ENCODE data around the gene APOBEC2.

APOBEC2 gene

GRCh38 chr6:41090841-41091761, 38.1 kb downstream of the APOBEC2 start:
- no peak for DNase-seq (ENCODE audit: low spot score)

- DNase-seq (ENCODE audit: low spot score): no peak
Observed at GRCh38 chr6:41092421-41093140, 39.6 kb downstream of the APOBEC2 start.

- no peak for DNase-seq (ENCODE audit: low spot score)
Observed at GRCh38 chr6:41093729-41094128, 40.7 kb downstream of the APOBEC2 start.

- no peak for DNase-seq (ENCODE audit: low spot score)
Observed at GRCh38 chr6:41097467-41098090, 44.6 kb downstream of the APOBEC2 start.

DNA sequence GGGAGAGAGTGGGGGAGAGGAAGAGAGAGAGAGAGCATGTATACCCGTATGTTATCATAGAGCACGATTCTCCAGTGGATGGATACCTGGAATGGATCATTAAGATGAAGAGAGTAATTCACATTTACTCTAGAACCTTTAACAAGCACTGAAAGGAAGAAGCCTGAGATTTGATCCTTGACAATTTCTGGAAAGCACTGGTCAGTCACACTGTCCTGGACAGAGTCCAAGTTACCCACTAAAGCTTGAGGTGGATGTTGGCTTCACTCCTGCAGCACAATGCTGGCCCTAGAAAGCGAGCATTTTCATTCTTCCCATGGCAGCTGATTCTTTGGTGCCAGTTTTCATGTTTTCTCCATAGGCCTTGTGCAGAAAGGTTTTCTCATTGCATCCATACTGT, 45.4 kb downstream of the APOBEC2 start:
- no peak for DNase-seq (ENCODE audit: low spot score)

GRCh38 chr6:41100871-41101287, 47.9 kb downstream of the APOBEC2 start:
- DNase-seq (ENCODE audit: low spot score): no peak

DNA sequence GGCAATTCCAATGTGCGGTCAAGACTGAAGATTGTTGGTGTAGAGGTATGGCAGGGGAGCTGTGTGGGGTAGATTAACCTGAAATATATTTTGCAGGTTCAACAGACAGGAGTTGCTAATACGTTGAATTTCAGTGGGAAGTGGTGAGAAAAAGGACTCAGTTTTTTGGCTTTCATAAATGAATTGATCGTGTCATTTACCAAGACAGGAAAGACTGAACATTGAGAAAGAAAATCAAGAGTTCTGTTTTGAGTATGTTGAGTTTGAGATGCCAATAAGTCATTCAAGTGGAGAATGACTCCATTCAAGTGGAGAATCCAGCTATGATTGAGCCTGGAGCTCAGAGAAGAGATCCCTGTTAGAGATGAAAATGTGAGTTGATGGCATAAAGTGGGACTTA, 50.8 kb downstream of the APOBEC2 start:
- DNase-seq (ENCODE audit: low spot score): no peak

DNA sequence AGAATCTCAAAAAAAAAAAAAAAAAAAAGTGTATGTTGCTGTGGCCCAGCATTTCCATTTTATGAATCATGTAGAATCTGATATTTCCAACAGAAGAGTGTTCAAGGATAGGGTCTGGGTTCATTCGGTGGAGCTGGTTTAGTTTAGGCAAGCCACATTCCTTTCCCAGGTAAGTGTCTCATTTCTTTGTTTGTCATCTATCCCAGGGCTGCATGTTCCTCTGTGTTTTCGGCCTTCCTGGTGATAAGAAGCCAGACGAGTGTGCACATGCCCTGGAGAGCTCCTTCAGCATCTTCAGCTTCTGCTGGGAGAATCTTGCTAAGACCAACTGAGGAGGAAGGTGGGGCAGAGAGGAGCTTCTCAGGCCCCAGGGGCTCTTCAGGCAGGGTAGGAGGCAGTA, 58.0 kb downstream of the APOBEC2 start:
- DNase-seq (ENCODE audit: low spot score): no peak
